Tibial nerve (tissue), 4 donors: Measurements from ENCODE around the gene MRPS35. TPM values are rescaled to one million over a fixed set of nuclear protein-coding genes. Genes with fewer than 3 reads are reported as not detected.

Source experiments
- DNase-seq, 2 donors: peaks; one replicate each; pipeline ENCODE4 v3.0.0-alpha.2; 2019; ENCODE audit warnings: low spot score in 2 of 2
- H3K27ac ChIP-seq, 4 donors: fragments of 200-600 bp; sonication (generic) in 3 of 4; one replicate each; pipeline ENCODE4 v1.5.1; 2017 to 2019; ENCODE audit warnings: mild to moderate bottlenecking in 1 of 4
- H3K27me3 ChIP-seq, 2 donors: fragments of 200-600 bp; sonication (generic) in 1 of 2; one replicate each; pipeline versions ENCODE4 v1.5.1 to v1.6.0; 2017 to 2019
- H3K36me3 ChIP-seq, 3 donors: fragments of 200-600 bp; sonication (generic); one replicate each; pipeline ENCODE4 v1.5.1; 2018 to 2019
- H3K4me1 ChIP-seq, 4 donors: fragments of 200-600 bp; sonication (generic) in 3 of 4; one replicate each; pipeline ENCODE4 v1.5.1; 2017 to 2019
- H3K4me3 ChIP-seq, 4 donors: fragments of 200-600 bp; sonication (generic) in 3 of 4; one replicate each; pipeline ENCODE4 v1.5.1; 2017 to 2019; ENCODE audit warnings: mild to moderate bottlenecking in 1 of 4, moderate library complexity in 1 of 4
- H3K9me3 ChIP-seq, 4 donors: fragments of 200-600 bp; sonication (generic) in 3 of 4; one replicate each; pipeline ENCODE4 v1.5.1; 2017 to 2019
- EP300 ChIP-seq, 2 donors: sonication (generic); formaldehyde crosslinking; IDR thresholded peaks; one replicate each; pipeline ENCODE4 v1.6.1; 2017; ENCODE audit warnings: antibody characterized with exemption in 2 of 2, mild to moderate bottlenecking in 1 of 2
- POLR2A ChIP-seq, 2 donors: fragments of 450-650 bp; IDR thresholded peaks; one replicate each; pipeline ENCODE4 v1.6.1; 2017; ENCODE audit warnings: antibody characterized with exemption in 2 of 2, mild to moderate bottlenecking in 2 of 2, moderate library complexity in 2 of 2
- WGBS, 2 donors: methylation state at CpG; one replicate each; pipeline ENCODE4 v1.1.5; 2018; 5-methylcytosine and 5-hydroxymethylcytosine counted together
- small RNA-seq: library from RNA; depleted of rRNA; stranded (forward); fragments of <200 nt; gene quantifications from one replicate; pipeline ENCODE3, GENCODE V24; 2016
- total RNA-seq, 4 donors: library from RNA; depleted of rRNA; stranded (reverse); fragments of >200 nt; gene quantifications; one replicate each; pipeline ENCODE4 v1.1.0, GENCODE V29; 2016
- TF ChIP-seq, protein P1 (sequence below), 5 experiments: fragments of 200-600 bp in 3 of 5; fragments of 450-650 bp in 2 of 5; sonication (generic) in 3 of 5; IDR thresholded peaks; one replicate each; pipeline ENCODE4 v1.5.1; 2016 to 2019; ENCODE audit warnings: antibody characterized with exemption in 5 of 5, mild to moderate bottlenecking in 3 of 5, moderate library complexity in 2 of 5

The MRPS35 gene
- total RNA-seq, 4 donors from 2014 or later = 27.0 to 103 (median 45.6) TPM

DNA sequence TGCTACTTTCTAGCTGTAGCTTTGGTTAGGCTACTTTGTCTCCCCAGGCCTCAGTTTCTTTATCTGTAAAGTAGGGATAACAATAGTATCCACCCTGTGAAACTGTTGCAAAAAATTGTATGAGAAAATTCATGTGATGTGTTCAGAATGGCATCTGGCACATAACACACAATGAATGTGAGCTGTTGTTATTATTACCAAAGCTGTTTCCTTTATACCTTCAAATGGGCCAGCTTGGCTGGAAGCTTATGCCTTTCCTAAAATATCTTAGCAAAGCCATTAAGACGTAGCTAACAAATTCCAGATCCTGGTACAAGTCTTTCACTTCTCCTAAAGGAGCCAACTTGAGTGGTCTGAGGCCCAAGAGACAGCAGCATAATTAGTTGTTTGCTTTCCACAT lies 94.6 kb downstream of the MRPS35 start:
- Histone ChIP-seq H3K4me1 (no peaks in the 10 kb centered on the region), H3K9me3 (no peaks in the 10 kb centered on the region), H3K4me3 (no peak overlapping the region), H3K27ac (no peak overlapping the region), H3K27me3 (no peaks in the 10 kb centered on the region), H3K36me3 (peaks cover 0 to 15% (median 0%) of the 10 kb centered on the region in 3 donors)
- WGBS, 2 donors = 13 to 42% methylated on average over 1 of the region's 1 CpG
- no peak for DNase-seq
- TF ChIP-seq, protein P1, sequence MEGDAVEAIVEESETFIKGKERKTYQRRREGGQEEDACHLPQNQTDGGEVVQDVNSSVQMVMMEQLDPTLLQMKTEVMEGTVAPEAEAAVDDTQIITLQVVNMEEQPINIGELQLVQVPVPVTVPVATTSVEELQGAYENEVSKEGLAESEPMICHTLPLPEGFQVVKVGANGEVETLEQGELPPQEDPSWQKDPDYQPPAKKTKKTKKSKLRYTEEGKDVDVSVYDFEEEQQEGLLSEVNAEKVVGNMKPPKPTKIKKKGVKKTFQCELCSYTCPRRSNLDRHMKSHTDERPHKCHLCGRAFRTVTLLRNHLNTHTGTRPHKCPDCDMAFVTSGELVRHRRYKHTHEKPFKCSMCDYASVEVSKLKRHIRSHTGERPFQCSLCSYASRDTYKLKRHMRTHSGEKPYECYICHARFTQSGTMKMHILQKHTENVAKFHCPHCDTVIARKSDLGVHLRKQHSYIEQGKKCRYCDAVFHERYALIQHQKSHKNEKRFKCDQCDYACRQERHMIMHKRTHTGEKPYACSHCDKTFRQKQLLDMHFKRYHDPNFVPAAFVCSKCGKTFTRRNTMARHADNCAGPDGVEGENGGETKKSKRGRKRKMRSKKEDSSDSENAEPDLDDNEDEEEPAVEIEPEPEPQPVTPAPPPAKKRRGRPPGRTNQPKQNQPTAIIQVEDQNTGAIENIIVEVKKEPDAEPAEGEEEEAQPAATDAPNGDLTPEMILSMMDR (IDR thresholded peaks at IDR 0.05) = no peak
- TF ChIP-seq EP300 (IDR thresholded peaks at IDR 0.05) (no peak), POLR2A (IDR thresholded peaks at IDR 0.05) (no peak)

Small RNA genes within 50 kb of the gene (small RNA-seq; reads per million reads assigned to genes)
- gene RF00019 = not detected

Other genes starting within 250 kb of the MRPS35 start
- gene PPFIBP1, start 186.6 kb upstream of the MRPS35 start, total RNA-seq = 100 to 1,000 TPM in 1 of 4 donors, 10 to 100 TPM in 3; 56.9 to 110 (median 72.5) TPM
- gene REP15, start 14.4 kb upstream of the MRPS35 start, total RNA-seq = not detected
- 10 to 100 TPM; 35.2 to 49.2 (median 42.2) TPM for gene KLHL42, start 69.4 kb downstream of the MRPS35 start, total RNA-seq
- 1 to 10 TPM in 1 of 4 donors, under 1 TPM in 1, not detected in 2; 0.78 to 1.5 TPM for gene MANSC4, start 69.4 kb downstream of the MRPS35 start, total RNA-seq